DND-41 (cell line): ENCODE measurements around the gene MAPK10.

Source experiments
- EZH2 ChIP-seq: IDR thresholded peaks from 3 replicates; pipeline ENCODE4 v1.6.1; 2012; ENCODE audit warnings: borderline replicate concordance, low read depth, mild to moderate bottlenecking, moderate library complexity, low read length, inconsistent platforms; ENCODE audit not compliant: severe bottlenecking
- TF ChIP-seq, protein P1 (sequence below): IDR thresholded peaks from 2 replicates; pipeline ENCODE4 v1.5.1; 2012; ENCODE audit warnings: borderline replicate concordance, low read length, moderate library complexity, mild to moderate bottlenecking; ENCODE audit not compliant: poor library complexity, severe bottlenecking; ENCODE audit errors: extremely low read depth

DNA sequence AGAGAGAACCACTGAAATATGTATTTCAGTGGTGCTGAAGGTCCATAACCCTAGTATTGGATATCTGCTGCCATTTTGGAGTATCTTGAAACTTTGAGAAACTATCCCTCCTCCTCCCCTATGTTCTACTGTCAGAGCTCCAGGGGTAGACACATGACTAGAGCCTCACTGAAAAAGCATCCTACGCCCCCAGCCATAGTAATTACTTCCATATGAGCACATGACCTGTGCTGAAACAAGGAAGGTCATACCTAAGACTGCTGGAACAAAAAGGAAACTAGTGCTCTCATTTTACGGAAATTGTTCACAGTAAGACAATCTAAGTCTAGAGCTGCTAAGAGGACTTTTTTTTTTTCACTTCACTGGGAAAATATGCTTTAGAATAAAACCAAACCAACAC lies 42.0 kb upstream of the MAPK10 start:
- no peak for TF ChIP-seq EZH2
- TF ChIP-seq, protein P1, sequence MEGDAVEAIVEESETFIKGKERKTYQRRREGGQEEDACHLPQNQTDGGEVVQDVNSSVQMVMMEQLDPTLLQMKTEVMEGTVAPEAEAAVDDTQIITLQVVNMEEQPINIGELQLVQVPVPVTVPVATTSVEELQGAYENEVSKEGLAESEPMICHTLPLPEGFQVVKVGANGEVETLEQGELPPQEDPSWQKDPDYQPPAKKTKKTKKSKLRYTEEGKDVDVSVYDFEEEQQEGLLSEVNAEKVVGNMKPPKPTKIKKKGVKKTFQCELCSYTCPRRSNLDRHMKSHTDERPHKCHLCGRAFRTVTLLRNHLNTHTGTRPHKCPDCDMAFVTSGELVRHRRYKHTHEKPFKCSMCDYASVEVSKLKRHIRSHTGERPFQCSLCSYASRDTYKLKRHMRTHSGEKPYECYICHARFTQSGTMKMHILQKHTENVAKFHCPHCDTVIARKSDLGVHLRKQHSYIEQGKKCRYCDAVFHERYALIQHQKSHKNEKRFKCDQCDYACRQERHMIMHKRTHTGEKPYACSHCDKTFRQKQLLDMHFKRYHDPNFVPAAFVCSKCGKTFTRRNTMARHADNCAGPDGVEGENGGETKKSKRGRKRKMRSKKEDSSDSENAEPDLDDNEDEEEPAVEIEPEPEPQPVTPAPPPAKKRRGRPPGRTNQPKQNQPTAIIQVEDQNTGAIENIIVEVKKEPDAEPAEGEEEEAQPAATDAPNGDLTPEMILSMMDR, result no peak
